GM12891 (cell line): Measurements from ENCODE around the gene UBR2.

ENCODE experiments used
- PAX5 ChIP-seq: IDR thresholded peaks from 2 replicates; pipeline ENCODE4 v1.6.1; 2011; ENCODE audit warnings: low read length, moderate library complexity, mild to moderate bottlenecking; ENCODE audit not compliant: insufficient read depth, severe bottlenecking
- POLR2A ChIP-seq: IDR thresholded peaks from 2 replicates; pipeline ENCODE4 v1.6.1; 2011; ENCODE audit warnings: low read depth, low read length, control low read depth
- POLR2AphosphoS5 ChIP-seq: IDR thresholded peaks from 2 replicates; pipeline ENCODE4 v1.6.1; 2011; ENCODE audit warnings: low read depth, low read length, control low read depth
- SPI1 ChIP-seq: IDR thresholded peaks from 2 replicates; pipeline ENCODE4 v1.6.1; 2011; ENCODE audit warnings: low read depth, low read length, control low read depth
- TAF1 ChIP-seq: IDR thresholded peaks from 2 replicates; pipeline ENCODE4 v1.6.1; 2011; ENCODE audit warnings: low read depth, low read length, control low read depth

DNA sequence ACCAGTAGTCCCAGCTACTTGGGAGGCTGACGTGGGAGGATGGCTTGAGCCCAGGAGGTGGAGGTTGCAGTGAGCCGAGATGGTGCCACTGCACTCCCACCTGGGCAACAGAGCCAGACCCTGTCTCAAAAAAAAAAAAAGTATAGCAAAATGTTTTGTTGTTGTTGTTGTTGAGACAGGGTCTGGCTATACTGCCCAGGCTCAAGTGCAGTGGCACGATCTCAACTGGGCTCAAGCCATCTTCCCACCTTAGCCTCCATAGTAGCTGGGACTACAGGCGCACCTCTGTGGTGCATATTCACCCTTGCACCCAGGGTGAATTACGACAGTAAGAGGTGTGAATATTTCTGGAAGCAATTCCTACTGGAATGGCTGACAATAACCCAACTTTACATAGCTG, 11.4 kb upstream of the UBR2 start:
- TF ChIP-seq TAF1 (no peak), POLR2A (no peak), POLR2AphosphoS5 (no peak), PAX5 (no peak), SPI1 (no peak)
